MM.1S (cell line): ENCODE measurements around the gene ACTL6B.

Experiments used
- CTCF ChIP-seq: fragments of 300-600 bp; sonication (generic); IDR thresholded peaks from 2 replicates; pipeline ENCODE4 v1.5.1; 2016; ENCODE audit warnings: antibody characterized with exemption, low read length, mixed read lengths
- EZH2 ChIP-seq: fragments of 300-600 bp; sonication (generic); optimal IDR thresholded peaks from 2 replicates; pipeline ENCODE3; 2017; ENCODE audit warnings: low read depth, mild to moderate bottlenecking, antibody characterized with exemption, low read length, mixed read lengths
- EZH2phosphoT487 ChIP-seq: fragments of 300-600 bp; sonication (generic); IDR thresholded peaks from 2 replicates; pipeline ENCODE4 v1.6.1; 2018; ENCODE audit warnings: antibody characterized with exemption, low read length

DNA sequence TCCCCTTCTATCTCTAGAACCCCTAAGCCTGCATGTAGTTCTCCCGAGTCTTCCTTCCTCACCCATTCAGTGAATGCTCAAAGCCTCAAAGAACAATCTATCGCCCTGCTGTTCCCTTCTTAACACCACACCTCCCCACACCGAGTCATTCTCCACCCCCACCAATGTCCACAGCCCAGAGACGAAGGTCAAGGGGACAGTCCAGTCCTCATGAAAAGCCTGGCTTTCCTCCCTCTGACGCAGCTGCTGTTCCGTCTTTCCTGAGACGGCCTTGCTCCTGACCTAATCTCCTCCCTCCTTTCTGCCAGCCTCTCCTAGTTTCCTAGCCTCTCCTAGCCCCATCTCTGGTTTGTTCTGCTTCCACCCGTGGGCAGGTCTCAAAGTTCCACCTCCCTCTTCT lies 34.7 kb downstream of the ACTL6B start:
- TF ChIP-seq CTCF = no peak
- no peak for TF ChIP-seq EZH2
- no peak for TF ChIP-seq EZH2phosphoT487
